ENCODE measurements around the gene CCT6A.
"Not testable (repeated sequence)": the region's sequence is repeated elsewhere in the genome, so short reads cannot be mapped to it uniquely, and the experiment has no call there.

Gene CCT6A

GRCh38 chr7:56098187-56099008 is 46.8 kb downstream of the CCT6A start:
- DNase-seq (ENCODE audit: low read depth): not testable (repeated sequence)

GRCh38 chr7:56099653-56100052 is 48.1 kb downstream of the CCT6A start:
- DNase-seq (ENCODE audit: low read depth): no peak

GRCh38 chr7:56104138-56104537 is 52.6 kb downstream of the CCT6A start:
- not testable (repeated sequence) for DNase-seq (ENCODE audit: low read depth)

- peak; percentile 48 for DNase-seq (ENCODE audit: low read depth)
Measured at GRCh38 chr7:56105508-56105907, 53.9 kb downstream of the CCT6A start.

- peak; percentile 98 for DNase-seq (ENCODE audit: low read depth)
Measured at GRCh38 chr7:56106108-56107073, 54.8 kb downstream of the CCT6A start, which contains the start of gene CHCHD2. TSS of gene CHCHD2 (minus strand) at chr7:56106476. CDS start at chr7:56106413, 63 bp downstream.

GRCh38 chr7:56107954-56108258 is 56.3 kb downstream of the CCT6A start:
- DNase-seq (ENCODE audit: low read depth): no peak

GRCh38 chr7:56110611-56111010 is 59.0 kb downstream of the CCT6A start:
- no peak for DNase-seq (ENCODE audit: low read depth)

- not testable (repeated sequence) for DNase-seq (ENCODE audit: low read depth)
Measured at GRCh38 chr7:56112244-56112643, 60.7 kb downstream of the CCT6A start.
